ENCODE data around the gene TMEM269. TPM values are rescaled to one million over a fixed set of nuclear protein-coding genes. Genes with fewer than 3 reads are reported as not detected.

Gene TMEM269
- total RNA-seq, 1 experiment from 2014 or later = 0.28 TPM

GRCh38 chr1:42742617-42743316 lies 42.0 kb upstream of the TMEM269 start:
- H3K79me2 ChIP-seq (ENCODE audit: low read depth) = no peaks in the 10 kb centered on the region
- no peak overlapping the region for H2AFZ ChIP-seq
- intact Hi-C loops (cut with micrococcal nuclease; ENCODE audit: unreplicated experiment) = no loop called here
- H3K36me3 ChIP-seq (ENCODE audit: low read depth) = no peaks in the 10 kb centered on the region
- ChIA-PET CTCF (no interaction called here), POLR2A (ENCODE audit: unreplicated experiment) (no interaction called here)
- H3K27ac ChIP-seq = no peak overlapping the region
- TF ChIP-seq EZH2 (IDR thresholded peaks at IDR 0.05; ENCODE audit: low read depth) (no peak), CTCF (conservative IDR thresholded peaks at IDR 0.05) (no peak)
- BruUV-seq (replicated peaks) = no TSS peak
- no peaks in the 10 kb centered on the region for H3K4me1 ChIP-seq (replicated peaks; ENCODE audit: insufficient read depth)
- DNase-seq = no peak
- H3K4me2 ChIP-seq = no peak overlapping the region
- no peaks in the 10 kb centered on the region for H3F3A ChIP-seq (ENCODE audit: insufficient read depth, low read depth)
- H4K20me1 ChIP-seq (ENCODE audit: insufficient read depth) = no peaks in the 10 kb centered on the region
- no peaks in the 10 kb centered on the region for H3K9me3 ChIP-seq (ENCODE audit: insufficient read depth, low read depth)
- no peaks in the 10 kb centered on the region for H3K9me2 ChIP-seq (ENCODE audit: insufficient read depth)
- no peaks in the 10 kb centered on the region for H3K27me3 ChIP-seq (ENCODE audit: insufficient read depth, low read depth)
- H3K4me3 ChIP-seq = no peak overlapping the region

DNA sequence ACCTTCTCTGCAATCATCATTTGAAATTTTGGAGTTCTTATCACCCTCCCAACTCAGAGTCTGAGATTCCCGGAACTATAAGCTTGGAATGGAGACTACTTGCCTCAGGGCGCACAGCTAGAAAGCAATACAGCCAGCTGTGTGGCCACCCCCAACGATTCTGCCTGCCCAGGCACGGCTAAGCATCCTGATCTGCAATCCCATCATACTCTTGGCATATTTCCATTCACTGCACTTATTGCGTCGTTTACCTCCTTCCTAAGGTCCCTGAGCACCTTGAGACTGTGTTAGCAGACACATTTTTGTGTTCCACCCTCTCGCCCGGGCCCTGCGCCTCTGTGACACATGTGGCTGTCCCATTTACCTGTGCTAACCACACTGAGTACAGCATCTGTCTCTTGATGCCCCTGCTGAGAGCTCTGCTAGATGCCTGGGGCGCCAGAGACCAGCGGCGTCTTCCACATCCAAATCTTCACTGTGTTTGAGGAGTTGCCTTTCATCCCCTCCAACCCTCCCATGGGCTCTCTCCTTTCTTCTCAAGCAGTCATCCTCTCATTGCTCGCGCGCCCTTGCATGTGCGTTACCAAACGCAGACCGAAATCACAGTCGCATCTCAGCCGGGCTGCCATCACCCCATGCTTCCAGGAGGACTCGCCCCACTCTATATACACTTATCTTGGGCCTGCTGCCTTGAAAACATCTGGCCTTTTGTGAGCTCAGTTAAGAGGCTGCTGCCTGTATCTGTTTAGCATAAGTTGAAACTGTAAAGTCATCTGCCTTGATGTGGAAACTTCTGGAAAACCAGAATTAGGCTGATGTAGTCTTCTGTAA lies 41.3 kb upstream of the TMEM269 start:
- no peak overlapping the region for H3K27ac ChIP-seq
- peak in 1 of 2 experiments; percentile 22 for DNase-seq

DNA sequence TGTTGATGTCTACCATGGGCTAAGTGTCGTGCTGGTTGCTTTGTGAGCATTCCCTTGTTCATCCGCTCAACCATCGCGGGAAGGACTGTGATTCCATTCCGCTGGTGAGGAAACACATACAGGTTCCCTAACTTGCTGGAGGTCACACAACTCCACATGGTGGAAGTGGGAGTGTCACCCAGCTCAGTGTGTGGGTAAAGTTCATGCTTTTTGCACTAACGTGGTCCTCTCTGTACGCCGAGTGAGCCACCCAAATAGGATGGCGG lies 40.7 kb upstream of the TMEM269 start:
- intact Hi-C loops (cut with micrococcal nuclease; ENCODE audit: unreplicated experiment) = no loop called here
- no peak overlapping the region for H3K4me2 ChIP-seq
- H3K4me3 ChIP-seq = no peak overlapping the region
- H3K79me2 ChIP-seq (ENCODE audit: low read depth) = no peaks in the 10 kb centered on the region
- no peaks in the 10 kb centered on the region for H4K20me1 ChIP-seq (ENCODE audit: insufficient read depth)
- H3K27ac ChIP-seq = no peak overlapping the region
- BruUV-seq (replicated peaks) = no TSS peak
- H3K4me1 ChIP-seq (replicated peaks; ENCODE audit: insufficient read depth) = no peaks in the 10 kb centered on the region
- H2AFZ ChIP-seq = no peak overlapping the region
- CTCF ChIA-PET = interaction anchor here (0.6 kb wide), 1 partner anchor 54 kb away, joined by 5 read pairs; no protein-coding TSS in a partner anchor
- H3K27me3 ChIP-seq (ENCODE audit: insufficient read depth, low read depth) = no peaks in the 10 kb centered on the region
- H3K9me3 ChIP-seq (ENCODE audit: insufficient read depth, low read depth) = no peaks in the 10 kb centered on the region
- no peaks in the 10 kb centered on the region for H3K36me3 ChIP-seq (ENCODE audit: low read depth)
- H3F3A ChIP-seq (ENCODE audit: insufficient read depth, low read depth) = no peaks in the 10 kb centered on the region
- no peaks in the 10 kb centered on the region for H3K9me2 ChIP-seq (ENCODE audit: insufficient read depth)
- TF ChIP-seq CTCF (conservative IDR thresholded peaks at IDR 0.05) = no peak
- no peak for TF ChIP-seq EZH2 (IDR thresholded peaks at IDR 0.05; ENCODE audit: low read depth)
- POLR2A ChIA-PET (ENCODE audit: unreplicated experiment) = no interaction called here
- DNase-seq = no peak

More for the DNA sequence above, 41.3 kb upstream of the TMEM269 start:
- ChIA-PET POLR2A (ENCODE audit: unreplicated experiment) (no interaction called here), CTCF (interaction anchor here (0.6 kb wide), 1 partner anchor 54 kb away, joined by 5 read pairs; no protein-coding TSS in a partner anchor)
- H3F3A ChIP-seq (ENCODE audit: insufficient read depth, low read depth) = no peaks in the 10 kb centered on the region
- intact Hi-C loops (cut with micrococcal nuclease; ENCODE audit: unreplicated experiment) = no loop called here
- TF ChIP-seq CTCF (conservative IDR thresholded peaks at IDR 0.05) (no peak), EZH2 (IDR thresholded peaks at IDR 0.05; ENCODE audit: low read depth) (no peak)
- no peaks in the 10 kb centered on the region for H4K20me1 ChIP-seq (ENCODE audit: insufficient read depth)
- BruUV-seq (replicated peaks) = no TSS peak
- no peaks in the 10 kb centered on the region for H3K79me2 ChIP-seq (ENCODE audit: low read depth)
- no peak overlapping the region for H3K4me3 ChIP-seq
- no peak overlapping the region for H3K4me2 ChIP-seq
- H3K36me3 ChIP-seq (ENCODE audit: low read depth) = no peaks in the 10 kb centered on the region
- no peaks in the 10 kb centered on the region for H3K4me1 ChIP-seq (replicated peaks; ENCODE audit: insufficient read depth)
- no peak overlapping the region for H2AFZ ChIP-seq
- no peaks in the 10 kb centered on the region for H3K27me3 ChIP-seq (ENCODE audit: insufficient read depth, low read depth)
- H3K9me3 ChIP-seq (ENCODE audit: insufficient read depth, low read depth) = no peaks in the 10 kb centered on the region
- no peaks in the 10 kb centered on the region for H3K9me2 ChIP-seq (ENCODE audit: insufficient read depth)
